Stomach smooth muscle (tissue), 2 donors: ENCODE measurements around the gene CHIC1.
"Not testable (repeated sequence)": the region's sequence is repeated elsewhere in the genome, so short reads cannot be mapped to it uniquely, and the experiment has no call there.

Source experiments
- H3K27ac ChIP-seq: one replicate; pipeline ENCODE4 v1.7.0; 2013; ENCODE audit warnings: mild to moderate bottlenecking, low read length, inconsistent platforms
- H3K27me3 ChIP-seq, 2 donors: one replicate each; pipeline ENCODE4 v1.7.0; 2013; ENCODE audit warnings: low read length in 2 of 2; ENCODE audit not compliant: insufficient read depth in 2 of 2, control insufficient read depth in 1 of 2
- H3K36me3 ChIP-seq, 2 donors: one replicate each; pipeline ENCODE4 v1.7.0; 2013; ENCODE audit warnings: low read length in 2 of 2; ENCODE audit not compliant: control insufficient read depth in 2 of 2, insufficient read depth in 2 of 2
- H3K4me1 ChIP-seq: one replicate; pipeline ENCODE4 v1.7.0; 2013; ENCODE audit warnings: low read length; ENCODE audit not compliant: control insufficient read depth, insufficient read depth
- H3K4me3 ChIP-seq, 2 donors: one replicate each; pipeline ENCODE4 v1.7.0; 2013; ENCODE audit warnings: low read length in 2 of 2
- H3K9ac ChIP-seq, 2 donors: one replicate each; pipeline ENCODE4 v1.7.0; 2013; ENCODE audit warnings: low read length in 2 of 2, mild to moderate bottlenecking in 1 of 2
- H3K9me3 ChIP-seq, 2 donors: one replicate each; pipeline ENCODE4 v1.7.0; 2013; ENCODE audit warnings: low read length in 2 of 2; ENCODE audit not compliant: control insufficient read depth in 2 of 2
- donor health status: healthy.
- donor health status: Pancreatic carcinoma.

CHIC1 gene

GRCh38 chrX:73562984-73563737, at the start of gene CHIC1:
Gene CHIC1 (plus strand): TSS chrX:73563197. CDS start chrX:73563285, 88 bp downstream.
- Histone ChIP-seq H3K36me3 (no peaks in the 10 kb centered on the region), H3K27ac (peak within 1 kb of the TSS; percentile 80), H3K9me3 (no peaks in the 10 kb centered on the region), H3K4me1 (no peaks in the 10 kb centered on the region), H3K4me3 (peak within 1 kb of the TSS; percentile 77 to 87), H3K9ac (peak within 1 kb of the TSS; percentile 71 to 90), H3K27me3 (no peaks in the 10 kb centered on the region)

GRCh38 chrX:73522823-73523222, 40.2 kb upstream of the CHIC1 start:
- H3K27ac ChIP-seq, H3K36me3 ChIP-seq, H3K27me3 ChIP-seq, H3K4me3 ChIP-seq, H3K4me1 ChIP-seq, H3K9ac ChIP-seq: not testable (repeated sequence)
- H3K9me3 ChIP-seq = peaks cover 0 to 15% of the 10 kb centered on the region in 2 donors

- Histone ChIP-seq H3K4me3 (no peak overlapping the region), H3K27ac (no peak overlapping the region), H3K36me3 (no peaks in the 10 kb centered on the region), H3K9me3 (peaks cover 0 to 10% of the 10 kb centered on the region in 2 donors), H3K27me3 (no peaks in the 10 kb centered on the region), H3K4me1 (no peaks in the 10 kb centered on the region), H3K9ac (no peak overlapping the region)
These were observed 38.1 kb upstream of the CHIC1 start for GRCh38 chrX:73524906-73525305.

GRCh38 chrX:73525928-73526690, 36.9 kb upstream of the CHIC1 start:
- Histone ChIP-seq H3K27ac (no peak overlapping the region), H3K27me3 (no peaks in the 10 kb centered on the region), H3K36me3 (no peaks in the 10 kb centered on the region), H3K4me1 (no peaks in the 10 kb centered on the region), H3K4me3 (no peak overlapping the region), H3K9me3 (peaks cover 0 to 7% of the 10 kb centered on the region in 2 donors), H3K9ac (no peak overlapping the region)

GRCh38 chrX:73531655-73532054, 31.3 kb upstream of the CHIC1 start:
- not testable (repeated sequence) for H3K27ac ChIP-seq, H3K27me3 ChIP-seq, H3K36me3 ChIP-seq, H3K4me1 ChIP-seq, H3K4me3 ChIP-seq, H3K9ac ChIP-seq, H3K9me3 ChIP-seq

GRCh38 chrX:73556159-73556558, 6.8 kb upstream of the CHIC1 start:
- H3K27me3 ChIP-seq = no peaks in the 10 kb centered on the region
- no peaks in the 10 kb centered on the region for H3K36me3 ChIP-seq
- H3K27ac ChIP-seq = no peak overlapping the region
- no peaks in the 10 kb centered on the region for H3K9me3 ChIP-seq
- no peak overlapping the region for H3K9ac ChIP-seq
- no peak overlapping the region for H3K4me3 ChIP-seq
- no peaks in the 10 kb centered on the region for H3K4me1 ChIP-seq

- Histone ChIP-seq H3K9me3 (no peaks in the 10 kb centered on the region), H3K36me3 (no peaks in the 10 kb centered on the region), H3K27ac (no peak overlapping the region), H3K4me3 (no peak overlapping the region), H3K4me1 (no peaks in the 10 kb centered on the region), H3K9ac (no peak overlapping the region), H3K27me3 (no peaks in the 10 kb centered on the region)
These were observed 1.2 kb upstream of the CHIC1 start for GRCh38 chrX:73561801-73562200.

GRCh38 chrX:73562458-73562857, 539 bp upstream of the CHIC1 start:
- H3K9me3 ChIP-seq = no peaks in the 10 kb centered on the region
- H3K9ac ChIP-seq = peak overlapping the region; percentile 66 to 73
- H3K4me3 ChIP-seq = peak overlapping the region; percentile 77 to 87
- H3K36me3 ChIP-seq = no peaks in the 10 kb centered on the region
- H3K4me1 ChIP-seq = no peaks in the 10 kb centered on the region
- H3K27ac ChIP-seq = peak overlapping the region; percentile 41
- H3K27me3 ChIP-seq = no peaks in the 10 kb centered on the region

- H3K4me3 ChIP-seq = peak overlapping the region; percentile 77 to 87
- H3K9ac ChIP-seq = peak overlapping the region; percentile 71 to 90
- H3K9me3 ChIP-seq = no peaks in the 10 kb centered on the region
- no peaks in the 10 kb centered on the region for H3K27me3 ChIP-seq
- no peaks in the 10 kb centered on the region for H3K36me3 ChIP-seq
- no peaks in the 10 kb centered on the region for H3K4me1 ChIP-seq
- peak overlapping the region; percentile 80 for H3K27ac ChIP-seq
These were observed 706 bp downstream of the CHIC1 start for GRCh38 chrX:73563738-73564068.

GRCh38 chrX:73577361-73577760, 14.4 kb downstream of the CHIC1 start:
- Histone ChIP-seq H3K4me3 (no peak overlapping the region), H3K9ac (no peak overlapping the region), H3K9me3 (no peaks in the 10 kb centered on the region), H3K36me3 (no peaks in the 10 kb centered on the region), H3K4me1 (no peaks in the 10 kb centered on the region), H3K27me3 (no peaks in the 10 kb centered on the region), H3K27ac (no peak overlapping the region)
